ENCODE data around the gene MSMO1.

DNA sequence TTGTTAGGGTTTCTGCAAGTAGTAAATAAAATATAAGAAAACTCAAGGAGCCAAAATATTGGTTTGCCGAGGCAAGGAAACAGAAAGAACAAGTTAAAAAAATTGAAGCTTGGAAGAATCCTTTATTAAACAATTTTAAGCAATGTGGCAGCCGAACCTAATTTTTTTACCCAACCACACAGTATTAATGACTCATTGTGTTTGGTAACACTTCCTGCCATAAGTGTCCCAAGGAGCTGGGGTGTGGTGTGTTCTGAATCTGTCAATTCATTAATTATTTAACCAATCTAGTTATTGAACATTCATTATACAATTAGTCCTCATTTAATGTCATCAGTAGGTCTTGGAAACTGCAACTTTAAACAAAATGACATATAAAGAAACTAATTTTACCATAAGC lies 32.0 kb downstream of the MSMO1 start:
- TF ChIP-seq CTCF (IDR thresholded peaks at IDR 0.05) (no peak), POLR2A (IDR thresholded peaks at IDR 0.05) (no peak)
